ENCODE measurements around the gene CNOT6. TPM values are rescaled to one million over a fixed set of nuclear protein-coding genes. Genes with fewer than 3 reads are reported as not detected.
A peak's percentile ranks its signal among the peaks of the same experiment; 100 is the strongest.
"Not testable (repeated sequence)": the region's sequence is repeated elsewhere in the genome, so short reads cannot be mapped to it uniquely, and the experiment has no call there.

CNOT6 gene
- total and polyA plus RNA-seq, 2 experiments from 2014 or later = 13.2 to 20.3 TPM

GRCh38 chr5:180492226-180492903 is 1.8 kb upstream of the CNOT6 start:
- H3K36me3 ChIP-seq = no peaks in the 10 kb centered on the region
- H3K27me3 ChIP-seq = no peaks in the 10 kb centered on the region
- no peak overlapping the region for H3K4me3 ChIP-seq
- DNase-seq (ENCODE audit: low read depth in 1 of 2, low spot score in 1 of 2) = no peak
- H3K4me1 ChIP-seq (ENCODE audit: low read depth) = peaks cover 7% of the 10 kb centered on the region
- TF ChIP-seq CTCF (IDR thresholded peaks at IDR 0.05; ENCODE audit: low read depth, low read length) = no peak
- H3K27ac ChIP-seq = no peak overlapping the region
- no peaks in the 10 kb centered on the region for H3K9me3 ChIP-seq (ENCODE audit: low read depth)

GRCh38 chr5:180494510-180495181 is 467 bp downstream of the CNOT6 start:
- Histone ChIP-seq H3K27me3 (no peaks in the 10 kb centered on the region), H3K4me3 (peak overlapping the region; percentile 97), H3K9me3 (ENCODE audit: low read depth) (no peaks in the 10 kb centered on the region), H3K27ac (peak overlapping the region; percentile 100), H3K36me3 (no peaks in the 10 kb centered on the region), H3K4me1 (ENCODE audit: low read depth) (peaks cover 9% of the 10 kb centered on the region)
- DNase-seq (ENCODE audit: low read depth in 1 of 2, low spot score in 1 of 2) = peak; percentile 34 to 68
- TF ChIP-seq CTCF (IDR thresholded peaks at IDR 0.05; ENCODE audit: low read depth, low read length) = no peak

- DNase-seq (ENCODE audit: low read depth in 1 of 2, low spot score in 1 of 2) = no peak
- peak overlapping the region; percentile 100 for H3K27ac ChIP-seq
- no peaks in the 10 kb centered on the region for H3K9me3 ChIP-seq (ENCODE audit: low read depth)
- peaks cover 9% of the 10 kb centered on the region for H3K4me1 ChIP-seq (ENCODE audit: low read depth)
- H3K36me3 ChIP-seq = no peaks in the 10 kb centered on the region
- no peaks in the 10 kb centered on the region for H3K27me3 ChIP-seq
- peak overlapping the region; percentile 97 for H3K4me3 ChIP-seq
- no peak for TF ChIP-seq CTCF (IDR thresholded peaks at IDR 0.05; ENCODE audit: low read depth, low read length)
Observed at GRCh38 chr5:180495292-180495691, 1.1 kb downstream of the CNOT6 start.

- no peaks in the 10 kb centered on the region for H3K27me3 ChIP-seq
Observed at GRCh38 chr5:180495991-180496741, 2.0 kb downstream of the CNOT6 start.

GRCh38 chr5:180496806-180497205 is 2.6 kb downstream of the CNOT6 start:
- not testable (repeated sequence) for H3K4me1 ChIP-seq (ENCODE audit: low read depth); H3K36me3 ChIP-seq; DNase-seq (ENCODE audit: low read depth in 1 of 2, low spot score in 1 of 2); H3K9me3 ChIP-seq (ENCODE audit: low read depth); H3K27me3 ChIP-seq; H3K27ac ChIP-seq; H3K4me3 ChIP-seq

More at GRCh38 chr5:180495991-180496741, 2.0 kb downstream of the CNOT6 start:
- no peaks in the 10 kb centered on the region for H3K9me3 ChIP-seq (ENCODE audit: low read depth)
- DNase-seq (ENCODE audit: low read depth in 1 of 2, low spot score in 1 of 2) = no peak
- peaks cover 9% of the 10 kb centered on the region for H3K4me1 ChIP-seq (ENCODE audit: low read depth)
- no peak overlapping the region for H3K4me3 ChIP-seq
- H3K27ac ChIP-seq = no peak overlapping the region
- no peaks in the 10 kb centered on the region for H3K36me3 ChIP-seq
- TF ChIP-seq CTCF (IDR thresholded peaks at IDR 0.05; ENCODE audit: low read depth, low read length) = no peak

GRCh38 chr5:180497865-180498264 is 3.7 kb downstream of the CNOT6 start:
- H3K4me1 ChIP-seq (ENCODE audit: low read depth); H3K27ac ChIP-seq; H3K27me3 ChIP-seq; H3K36me3 ChIP-seq; H3K4me3 ChIP-seq; DNase-seq (ENCODE audit: low read depth in 1 of 2, low spot score in 1 of 2); H3K9me3 ChIP-seq (ENCODE audit: low read depth): not testable (repeated sequence)
